GM08714 (cell line): ENCODE results near the gene SPAG9.
"Not testable (repeated sequence)": the region's sequence is repeated elsewhere in the genome, so short reads cannot be mapped to it uniquely, and the experiment has no call there.

ENCODE experiments used
- H3K4me3 ChIP-seq: fragments of 200-500 bp; sonication (Bioruptor generic); 2 replicates; pipeline ENCODE4 v1.5.1; 2014; ENCODE audit warnings: mild to moderate bottlenecking, low read length, inconsistent platforms
- ZNF274 ChIP-seq: IDR thresholded peaks from 2 replicates; pipeline ENCODE4 v1.6.1; 2012; ENCODE audit warnings: mild to moderate bottlenecking, low read depth, low read length

The SPAG9 gene

DNA sequence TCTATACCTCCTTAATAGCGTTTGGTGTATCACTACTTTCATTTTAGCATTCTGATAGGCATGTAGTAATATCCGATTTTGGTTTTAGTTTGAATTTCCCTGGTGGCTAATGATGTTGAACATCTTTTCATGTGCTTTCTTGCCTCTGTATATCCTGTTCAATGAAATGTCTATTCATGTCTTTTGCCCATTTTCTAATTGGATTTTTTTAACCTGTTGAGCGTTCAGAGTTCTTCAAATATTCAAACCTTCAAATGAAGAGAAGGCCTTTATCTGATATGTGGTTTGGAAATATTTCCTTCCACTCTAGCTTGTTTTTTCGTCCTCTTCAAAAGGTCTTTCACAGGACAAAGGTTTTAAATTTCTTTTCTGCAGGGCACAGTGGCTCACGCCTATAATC, 30.3 kb upstream of the SPAG9 start:
- TF ChIP-seq ZNF274 = no peak

DNA sequence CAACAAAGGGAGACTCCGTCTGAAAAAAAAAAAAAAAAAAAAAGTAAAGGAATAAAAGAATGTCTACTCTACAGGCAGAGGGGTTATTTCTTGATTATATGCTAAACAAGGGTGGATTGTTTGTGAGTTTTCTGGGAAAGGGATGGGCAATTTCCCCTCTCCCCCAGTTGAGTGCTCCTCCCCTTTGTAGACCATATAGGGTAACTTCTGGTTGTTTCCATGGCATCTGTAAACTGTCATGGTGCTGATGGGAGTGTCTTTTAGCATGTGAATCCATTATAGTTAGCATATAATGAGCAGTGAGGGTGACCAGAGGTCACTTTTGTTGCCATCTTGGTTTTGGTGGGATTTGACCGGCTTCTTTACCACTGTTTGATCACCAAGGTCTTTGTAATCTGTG, 28.5 kb upstream of the SPAG9 start:
- no peak overlapping the region for H3K4me3 ChIP-seq
- no peak for TF ChIP-seq ZNF274

More for the DNA sequence above, 30.3 kb upstream of the SPAG9 start:
- H3K4me3 ChIP-seq = no peak overlapping the region

- H3K4me3 ChIP-seq = no peak overlapping the region
- no peak for TF ChIP-seq ZNF274
Measured at GRCh38 chr17:51147650-51148049, 27.0 kb upstream of the SPAG9 start.

DNA sequence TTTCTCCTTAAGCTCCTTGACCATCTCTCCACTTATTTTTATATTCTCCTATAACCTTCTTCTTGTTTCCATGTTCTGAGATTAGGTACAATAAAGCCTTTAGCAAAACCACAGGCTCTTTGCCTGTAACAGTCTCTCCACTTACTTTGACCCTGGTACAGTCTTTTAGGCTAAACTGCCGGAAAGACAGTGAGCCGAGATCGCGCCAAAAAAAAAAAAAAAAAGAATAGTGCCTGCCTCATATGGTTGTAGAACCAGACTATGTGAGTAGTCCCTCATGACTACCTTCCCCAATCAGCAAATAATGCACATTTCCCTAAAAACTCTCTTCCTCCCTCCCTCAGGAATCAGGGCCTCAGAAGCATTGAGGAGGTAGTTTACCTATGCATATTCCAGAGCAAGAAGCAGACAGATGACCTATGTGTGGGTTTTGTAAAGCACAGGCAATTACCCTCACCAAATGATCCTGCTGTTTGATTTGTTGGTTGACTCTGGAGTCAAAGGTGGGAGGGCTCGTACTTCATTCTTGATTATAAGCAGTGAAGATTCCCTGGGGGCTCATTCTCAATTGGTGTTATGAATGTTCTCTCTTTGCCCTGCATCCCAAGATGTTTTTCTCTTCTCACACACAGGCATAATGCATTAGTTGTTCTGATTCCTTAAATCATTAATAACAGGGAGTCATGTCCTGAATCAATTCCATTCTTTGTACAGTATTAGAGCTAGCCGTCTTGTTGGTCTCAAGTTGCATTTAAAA, 23.8 kb upstream of the SPAG9 start:
- no peak for TF ChIP-seq ZNF274
- no peak overlapping the region for H3K4me3 ChIP-seq

DNA sequence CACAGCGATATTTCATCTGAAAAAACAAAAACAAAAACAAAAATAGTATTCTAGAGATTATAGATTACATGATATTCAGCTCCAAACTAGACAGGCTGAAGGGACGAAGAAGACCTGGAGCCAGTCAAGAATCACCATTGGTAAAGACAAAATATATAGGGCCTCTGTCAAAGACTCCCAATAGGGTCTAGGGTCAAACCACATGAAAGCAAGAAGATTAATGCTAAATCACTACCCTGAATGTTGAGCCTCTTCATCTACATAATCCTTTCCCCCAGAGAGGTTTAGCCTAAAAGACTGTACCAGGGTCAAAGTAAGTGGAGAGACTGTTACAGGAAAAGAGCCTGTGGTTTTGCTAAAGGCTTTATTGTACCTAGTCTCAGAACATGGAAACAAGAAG, 21.9 kb upstream of the SPAG9 start:
- no peak overlapping the region for H3K4me3 ChIP-seq
- no peak for TF ChIP-seq ZNF274

DNA sequence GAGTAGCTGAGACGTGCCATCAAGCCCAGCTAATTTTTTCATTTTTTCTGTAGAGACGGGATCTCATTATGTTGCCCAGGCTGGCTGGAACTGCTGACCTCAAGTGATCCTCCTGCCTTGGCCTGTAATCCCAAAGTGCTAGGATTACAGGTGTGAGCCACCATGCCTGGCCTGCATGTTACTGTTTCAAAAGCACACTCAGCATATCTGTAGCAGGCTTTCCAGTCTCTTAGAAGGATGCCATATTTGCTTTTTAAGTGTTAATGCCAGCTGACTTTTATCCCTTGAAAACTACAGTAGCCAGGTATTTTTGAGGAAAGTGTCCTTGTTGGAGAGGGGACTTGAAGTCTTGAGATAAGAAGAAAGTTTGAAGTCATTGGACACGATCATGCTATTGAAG, 15.3 kb upstream of the SPAG9 start:
- H3K4me3 ChIP-seq = no peak overlapping the region
- TF ChIP-seq ZNF274 = no peak

GRCh38 chr17:51133365-51133764, 12.7 kb upstream of the SPAG9 start:
- no peak overlapping the region for H3K4me3 ChIP-seq
- TF ChIP-seq ZNF274 = no peak

DNA sequence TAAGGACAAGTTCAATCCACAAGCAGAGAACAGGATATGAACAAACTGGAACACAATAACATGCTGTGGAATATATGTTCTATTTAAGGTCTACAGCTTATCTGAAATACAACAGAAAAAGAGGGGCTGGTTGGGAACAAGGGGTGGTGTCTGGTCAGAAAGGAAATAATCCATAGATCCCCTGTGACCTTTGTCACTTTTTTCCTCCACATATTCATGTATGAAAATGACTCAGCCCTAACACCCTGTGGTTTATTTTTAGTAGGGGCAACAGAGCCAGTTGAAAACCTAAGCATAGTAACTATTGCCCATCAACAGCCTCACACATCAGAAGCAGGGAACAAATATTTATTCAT, 12.3 kb upstream of the SPAG9 start:
- no peak for TF ChIP-seq ZNF274

DNA sequence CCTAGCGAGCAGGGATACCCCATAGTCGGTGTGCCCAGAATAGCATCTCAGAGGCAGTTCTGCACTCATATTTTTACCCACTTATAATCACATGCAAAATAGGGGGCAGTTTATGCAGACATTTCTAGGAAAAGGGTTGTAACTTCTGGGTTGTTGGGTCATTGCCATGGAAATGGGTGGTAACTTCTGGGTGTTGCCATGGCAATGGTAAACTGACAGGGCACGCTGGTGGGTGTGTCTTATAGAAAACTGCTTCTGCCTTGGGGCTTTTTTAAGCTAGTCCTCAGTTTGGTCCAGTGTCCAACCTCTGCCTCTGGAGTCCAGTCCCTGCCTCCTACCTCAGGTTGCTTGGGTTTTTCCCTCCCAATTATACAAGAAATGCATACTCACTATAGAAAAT, 7.4 kb upstream of the SPAG9 start:
- no peak for TF ChIP-seq ZNF274
- H3K4me3 ChIP-seq = no peak overlapping the region

More for the DNA sequence above, 12.3 kb upstream of the SPAG9 start:
- no peak overlapping the region for H3K4me3 ChIP-seq

- TF ChIP-seq ZNF274 = no peak
- H3K4me3 ChIP-seq = no peak overlapping the region
Measured at GRCh38 chr17:51124640-51125503, 4.2 kb upstream of the SPAG9 start.

DNA sequence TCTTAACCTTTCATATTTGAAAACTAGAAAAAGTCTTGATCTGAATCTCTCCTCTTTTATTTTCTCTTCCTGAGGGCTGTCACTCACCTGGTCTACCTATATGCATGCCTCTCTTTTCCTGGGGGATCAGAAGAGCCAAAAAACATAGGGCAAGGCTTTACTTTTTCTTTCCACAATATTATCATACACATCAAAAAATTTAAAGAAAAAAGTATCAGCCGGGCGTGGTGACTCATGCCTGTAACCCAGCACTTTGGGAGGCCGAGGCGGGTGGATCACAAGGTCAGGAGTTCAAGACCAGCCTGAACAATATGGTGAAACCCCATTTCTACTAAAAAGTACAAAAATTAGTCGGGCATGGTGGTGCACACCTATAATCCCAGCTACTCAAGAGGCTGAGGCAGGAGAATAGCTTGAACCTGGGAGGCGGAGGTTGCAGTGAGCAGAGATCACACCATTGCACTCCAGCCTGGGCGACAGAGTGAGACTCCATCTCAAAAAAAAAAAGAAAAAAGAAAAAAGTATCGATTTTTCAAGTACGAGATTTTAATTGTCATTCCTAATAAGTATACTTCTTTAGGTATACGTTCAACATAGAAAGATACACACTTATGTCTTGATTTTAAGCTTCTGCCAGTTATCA, 1.9 kb upstream of the SPAG9 start:
- not testable (repeated sequence) for H3K4me3 ChIP-seq

- no peak for TF ChIP-seq ZNF274
- peak overlapping the region; percentile 88 for H3K4me3 ChIP-seq
Measured at GRCh38 chr17:51121620-51122472, 1.2 kb upstream of the SPAG9 start.

DNA sequence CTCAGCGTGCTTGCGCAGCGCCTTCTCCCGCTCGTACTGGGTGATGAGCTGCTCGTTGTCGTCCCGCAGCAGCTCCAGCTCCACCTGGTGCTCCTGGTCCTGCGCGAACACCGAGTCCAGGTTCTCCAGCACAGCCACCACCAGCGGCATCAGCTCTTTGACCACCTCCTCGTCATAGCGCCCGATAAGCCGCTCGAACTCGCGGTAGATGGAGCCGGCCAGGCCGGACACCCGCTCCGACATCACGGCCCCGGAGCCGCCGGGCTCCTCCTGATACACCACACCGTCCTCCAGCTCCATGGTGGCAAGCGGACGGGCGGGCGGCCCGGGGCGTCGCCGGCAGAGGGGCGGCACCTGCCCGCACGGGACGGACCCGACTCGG, 320 bp downstream of the SPAG9 start:
- H3K4me3 ChIP-seq = peak overlapping the region; percentile 83
- TF ChIP-seq ZNF274 = no peak
